Measurements from ENCODE around the gene FN3KRP. TPM values are rescaled to one million over a fixed set of nuclear protein-coding genes. Genes with fewer than 3 reads are reported as not detected.

Gene FN3KRP
- total and polyA plus RNA-seq, 2 of the 13 experiments (the other 11 are each of a cell fraction or from before 2014, with no cell fraction given), result 22.4 to 28.2 TPM

GRCh38 chr17:82716203-82717010, at the start of gene FN3KRP (continued):
- TF ChIP-seq, protein P1, sequence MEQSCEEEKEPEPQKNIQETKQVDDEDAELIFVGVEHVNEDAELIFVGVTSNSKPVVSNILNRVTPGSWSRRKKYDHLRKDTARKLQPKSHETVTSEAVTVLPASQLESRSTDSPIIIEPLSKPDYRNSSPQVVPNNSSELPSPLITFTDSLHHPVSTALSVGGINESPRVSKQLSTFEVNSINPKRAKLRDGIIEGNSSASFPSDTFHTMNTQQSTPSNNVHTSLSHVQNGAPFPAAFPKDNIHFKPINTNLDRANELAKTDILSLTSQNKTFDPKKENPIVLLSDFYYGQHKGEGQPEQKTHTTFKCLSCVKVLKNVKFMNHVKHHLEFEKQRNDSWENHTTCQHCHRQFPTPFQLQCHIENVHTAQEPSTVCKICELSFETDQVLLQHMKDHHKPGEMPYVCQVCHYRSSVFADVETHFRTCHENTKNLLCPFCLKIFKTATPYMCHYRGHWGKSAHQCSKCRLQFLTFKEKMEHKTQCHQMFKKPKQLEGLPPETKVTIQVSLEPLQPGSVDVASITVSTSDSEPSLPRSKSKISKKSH (CRISPR knock-in tag; IDR thresholded peaks at IDR 0.05; ENCODE audit: borderline replicate concordance), result 0 out of 2 replicates have a peak, but pooled peaks have one; percentile 76
- no peak for TF ChIP-seq CCDC6 (CRISPR knock-in tag; IDR thresholded peaks at IDR 0.05)
- TF ChIP-seq ZNF749 (CRISPR knock-in tag; IDR thresholded peaks at IDR 0.05; ENCODE audit: borderline replicate concordance), result peak; percentile 18; the same call in 1 of the 2 replicates
- peak; percentile 71 for TF ChIP-seq POLR2AphosphoS5 (IDR thresholded peaks at IDR 0.05; ENCODE audit: low read depth, low read length)
- TF ChIP-seq ZFX (CRISPR knock-in tag; IDR thresholded peaks at IDR 0.05; ENCODE audit: low read depth), result peak; percentile 85
- TF ChIP-seq, protein P2, sequence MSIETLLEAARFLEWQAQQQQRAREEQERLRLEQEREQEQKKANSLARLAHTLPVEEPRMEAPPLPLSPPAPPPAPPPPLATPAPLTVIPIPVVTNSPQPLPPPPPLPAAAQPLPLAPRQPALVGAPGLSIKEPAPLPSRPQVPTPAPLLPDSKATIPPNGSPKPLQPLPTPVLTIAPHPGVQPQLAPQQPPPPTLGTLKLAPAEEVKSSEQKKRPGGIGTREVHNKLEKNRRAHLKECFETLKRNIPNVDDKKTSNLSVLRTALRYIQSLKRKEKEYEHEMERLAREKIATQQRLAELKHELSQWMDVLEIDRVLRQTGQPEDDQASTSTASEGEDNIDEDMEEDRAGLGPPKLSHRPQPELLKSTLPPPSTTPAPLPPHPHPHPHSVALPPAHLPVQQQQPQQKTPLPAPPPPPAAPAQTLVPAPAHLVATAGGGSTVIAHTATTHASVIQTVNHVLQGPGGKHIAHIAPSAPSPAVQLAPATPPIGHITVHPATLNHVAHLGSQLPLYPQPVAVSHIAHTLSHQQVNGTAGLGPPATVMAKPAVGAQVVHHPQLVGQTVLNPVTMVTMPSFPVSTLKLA (IDR thresholded peaks at IDR 0.05), result peak; percentile 53
- no peak for TF ChIP-seq CEBPB (IDR thresholded peaks at IDR 0.05; ENCODE audit: borderline replicate concordance, low read depth, low read length)
- TF ChIP-seq ISL2 (CRISPR knock-in tag; IDR thresholded peaks at IDR 0.05), result peak; percentile 11; the same call in 1 of the 2 replicates
- TF ChIP-seq PBX2 (CRISPR knock-in tag; IDR thresholded peaks at IDR 0.05), result no peak
- 0 out of 2 replicates have a peak, but pooled peaks have one; percentile 10 for TF ChIP-seq ZNF773 (CRISPR knock-in tag; IDR thresholded peaks at IDR 0.05; ENCODE audit: borderline replicate concordance)
- TF ChIP-seq ZNF788 (CRISPR knock-in tag; IDR thresholded peaks at IDR 0.05; ENCODE audit: borderline replicate concordance), result no peak
- TF ChIP-seq ZFAT (CRISPR knock-in tag; conservative IDR thresholded peaks at IDR 0.05), result no peak
- peak; percentile 28; the same call in 1 of the 2 replicates for TF ChIP-seq ZFP91 (CRISPR knock-in tag; IDR thresholded peaks at IDR 0.05; ENCODE audit: borderline replicate concordance)
- 0 out of 2 replicates have a peak, but pooled peaks have one; percentile 5 for TF ChIP-seq ZNF362 (CRISPR knock-in tag; IDR thresholded peaks at IDR 0.05; ENCODE audit: borderline replicate concordance)
- no peak for TF ChIP-seq ZNF83 (CRISPR knock-in tag; IDR thresholded peaks at IDR 0.05; ENCODE audit: borderline replicate concordance)
- TF ChIP-seq PRMT3 (CRISPR knock-in tag; IDR thresholded peaks at IDR 0.05; ENCODE audit: borderline replicate concordance, low read depth), result peak; percentile 48; the same call in 1 of the 2 replicates
- TF ChIP-seq TCF7L2 (IDR thresholded peaks at IDR 0.05; ENCODE audit: low read depth, low read length), result no peak
- TF ChIP-seq, protein P3, sequence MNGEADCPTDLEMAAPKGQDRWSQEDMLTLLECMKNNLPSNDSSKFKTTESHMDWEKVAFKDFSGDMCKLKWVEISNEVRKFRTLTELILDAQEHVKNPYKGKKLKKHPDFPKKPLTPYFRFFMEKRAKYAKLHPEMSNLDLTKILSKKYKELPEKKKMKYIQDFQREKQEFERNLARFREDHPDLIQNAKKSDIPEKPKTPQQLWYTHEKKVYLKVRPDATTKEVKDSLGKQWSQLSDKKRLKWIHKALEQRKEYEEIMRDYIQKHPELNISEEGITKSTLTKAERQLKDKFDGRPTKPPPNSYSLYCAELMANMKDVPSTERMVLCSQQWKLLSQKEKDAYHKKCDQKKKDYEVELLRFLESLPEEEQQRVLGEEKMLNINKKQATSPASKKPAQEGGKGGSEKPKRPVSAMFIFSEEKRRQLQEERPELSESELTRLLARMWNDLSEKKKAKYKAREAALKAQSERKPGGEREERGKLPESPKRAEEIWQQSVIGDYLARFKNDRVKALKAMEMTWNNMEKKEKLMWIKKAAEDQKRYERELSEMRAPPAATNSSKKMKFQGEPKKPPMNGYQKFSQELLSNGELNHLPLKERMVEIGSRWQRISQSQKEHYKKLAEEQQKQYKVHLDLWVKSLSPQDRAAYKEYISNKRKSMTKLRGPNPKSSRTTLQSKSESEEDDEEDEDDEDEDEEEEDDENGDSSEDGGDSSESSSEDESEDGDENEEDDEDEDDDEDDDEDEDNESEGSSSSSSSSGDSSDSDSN (CRISPR knock-in tag; IDR thresholded peaks at IDR 0.05), result peak; percentile 59; the same call in 1 of the 2 replicates
